HCT116 (cell line): ENCODE data around the gene CDKAL1.

Experiments used
- CTCF ChIP-seq, 3 experiments: fragments of 200-600 bp in 1 of 3; sonication (generic) in 1 of 3; IDR thresholded peaks in 2 of 3; conservative IDR thresholded peaks in 1 of 3; 2 replicates each; pipeline ENCODE4 v1.5.1; 2012 to 2017; ENCODE audit warnings: low read depth in 2 of 3, low read length in 2 of 3, antibody characterized with exemption in 1 of 3, borderline replicate concordance in 1 of 3, control low read depth in 1 of 3, mild to moderate bottlenecking in 1 of 3, mixed read lengths in 1 of 3, mixed run types in 1 of 3, moderate library complexity in 1 of 3; ENCODE audit not compliant: insufficient read depth in 1 of 3
- ELF1 ChIP-seq: IDR thresholded peaks from 2 replicates; pipeline ENCODE4 v1.6.1; 2012; ENCODE audit warnings: low read depth, borderline replicate concordance
- MAX ChIP-seq: IDR thresholded peaks from 2 replicates; pipeline ENCODE4 v1.6.1; 2012
- POLR2A ChIP-seq: IDR thresholded peaks from 2 replicates; pipeline ENCODE4 v1.7.0; 2011; ENCODE audit warnings: borderline replicate concordance; ENCODE audit not compliant: insufficient read depth, insufficient read length; ENCODE audit errors: extremely low read depth
- TCF7L2 ChIP-seq: IDR thresholded peaks from 2 replicates; pipeline ENCODE4 v1.7.0; 2011; ENCODE audit warnings: borderline replicate concordance, inconsistent platforms; ENCODE audit not compliant: insufficient read depth, insufficient read length; ENCODE audit errors: extremely low read depth
- ZBTB33 ChIP-seq: IDR thresholded peaks from 2 replicates; pipeline ENCODE4 v1.6.1; 2011; ENCODE audit warnings: mild to moderate bottlenecking, low read length, moderate library complexity; ENCODE audit not compliant: insufficient replicate concordance; ENCODE audit errors: extremely low read depth

- TF ChIP-seq MAX = no peak
- TF ChIP-seq CTCF (IDR thresholded peaks at IDR 0.05 in 2 of 3, conservative IDR thresholded peaks at IDR 0.05 in 1 of 3; ENCODE audit: borderline replicate concordance in 1 of 3, insufficient read depth in 1 of 3, low read depth in 2 of 3, low read length in 2 of 3) = no peak
- no peak for TF ChIP-seq ELF1
- TF ChIP-seq TCF7L2 = no peak
- no peak for TF ChIP-seq ZBTB33
- TF ChIP-seq POLR2A = no peak
These were observed 641.9 kb downstream of the CDKAL1 start for GRCh38 chr6:21176197-21176596.
